DOHH2 (cell line): ENCODE results near the gene UFSP1.

Experiments
- H3F3A ChIP-seq: fragments of 200-600 bp; sonication (generic), shearing (Covaris generic); 2 replicates; pipeline ENCODE4 v1.6.0; 2016; ENCODE audit warnings: antibody characterized with exemption, mild to moderate bottlenecking; ENCODE audit not compliant: control insufficient read depth, insufficient read depth
- H3K27ac ChIP-seq: fragments of 200-600 bp; sonication (generic); 2 replicates; pipeline ENCODE4 v1.5.1; 2014; ENCODE audit warnings: low read depth, mild to moderate bottlenecking, low read length, moderate library complexity
- H3K27me3 ChIP-seq: fragments of 200-600 bp; sonication (generic); 2 replicates; pipeline ENCODE4 v1.6.1; 2014; ENCODE audit warnings: mild to moderate bottlenecking, low read length, mixed read lengths; ENCODE audit not compliant: control insufficient read depth
- H3K36me3 ChIP-seq: fragments of 200-600 bp; sonication (generic); 2 replicates; pipeline ENCODE4 v1.6.1; 2014; ENCODE audit warnings: mild to moderate bottlenecking, low read length, moderate library complexity, mixed read lengths; ENCODE audit not compliant: control insufficient read depth
- H3K4me1 ChIP-seq: fragments of 200-600 bp; sonication (generic); 2 replicates; pipeline ENCODE4 v1.6.1; 2014; ENCODE audit warnings: mild to moderate bottlenecking, low read length, mixed read lengths; ENCODE audit not compliant: control insufficient read depth
- H3K4me2 ChIP-seq: fragments of 200-600 bp; sonication (generic); 2 replicates; pipeline ENCODE4 v1.6.0; 2014; ENCODE audit warnings: mild to moderate bottlenecking, low read length, moderate library complexity
- H3K4me3 ChIP-seq: fragments of 200-600 bp; sonication (generic); 2 replicates; pipeline ENCODE4 v1.5.1; 2014; ENCODE audit warnings: mild to moderate bottlenecking, low read length, mixed read lengths
- H3K79me2 ChIP-seq: fragments of 200-600 bp; sonication (generic); 2 replicates; pipeline ENCODE4 v1.6.1; 2014; ENCODE audit warnings: mild to moderate bottlenecking, low read length, mixed read lengths; ENCODE audit not compliant: control insufficient read depth
- H3K9me2 ChIP-seq: fragments of 200-600 bp; sonication (generic); replicated peaks from 2 replicates; pipeline ENCODE4 v1.6.1; 2014; ENCODE audit warnings: mild to moderate bottlenecking, low read length, mixed read lengths; ENCODE audit not compliant: control insufficient read depth
- H3K9me3 ChIP-seq: fragments of 200-600 bp; sonication (generic); 2 replicates; pipeline ENCODE4 v1.6.1; 2014; ENCODE audit warnings: antibody characterized with exemption, low read length, mixed read lengths; ENCODE audit not compliant: control insufficient read depth, insufficient read depth
- H4K20me1 ChIP-seq: fragments of 200-600 bp; sonication (generic); 2 replicates; pipeline ENCODE4 v1.6.0; 2014; ENCODE audit warnings: low read depth, mild to moderate bottlenecking, antibody characterized with exemption, low read length, moderate library complexity; ENCODE audit not compliant: control insufficient read depth, insufficient read depth
- CTCF ChIP-seq: fragments of 200-600 bp; sonication (generic); IDR thresholded peaks from one replicate; pipeline ENCODE4 v1.5.1; 2014; ENCODE audit warnings: antibody characterized with exemption, mild to moderate bottlenecking, low read depth, low read length; ENCODE audit not compliant: poor library complexity, severe bottlenecking
- EZH2phosphoT487 ChIP-seq: fragments of 200-600 bp; sonication (generic); IDR thresholded peaks from 2 replicates; pipeline ENCODE4 v1.6.1; 2017; ENCODE audit warnings: borderline replicate concordance, mild to moderate bottlenecking, antibody characterized with exemption, low read length, moderate library complexity, mixed read lengths

UFSP1 gene

DNA sequence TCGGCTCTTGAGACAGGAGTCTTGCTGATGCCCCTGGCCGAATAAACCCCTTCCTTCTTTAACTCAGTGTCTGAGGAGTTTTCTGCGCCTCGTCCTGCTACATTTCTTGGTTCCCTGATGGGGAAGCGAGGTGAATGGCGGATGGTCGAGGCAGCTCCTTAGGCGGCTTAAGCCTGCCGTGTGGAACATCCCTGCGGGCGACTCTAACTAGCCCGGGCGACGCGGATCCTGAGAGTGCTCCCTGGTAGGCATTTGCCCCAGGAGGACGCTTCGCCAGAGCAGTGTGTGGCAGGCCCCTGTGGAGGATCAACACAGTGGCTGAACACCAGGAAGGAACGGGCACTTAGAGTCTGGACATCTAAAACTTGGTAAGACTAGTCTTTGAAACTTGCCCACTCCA lies 50.2 kb downstream of the UFSP1 start:
- H3K4me2 ChIP-seq = no peak overlapping the region
- H3K9me2 ChIP-seq = no peaks in the 10 kb centered on the region
- no peaks in the 10 kb centered on the region for H4K20me1 ChIP-seq
- H3K79me2 ChIP-seq = no peaks in the 10 kb centered on the region
- peaks cover 9% of the 10 kb centered on the region for H3K4me1 ChIP-seq
- 0 out of 2 replicates have a peak, but pooled peaks cover 2% of the 10 kb centered on the region for H3F3A ChIP-seq
- no peaks in the 10 kb centered on the region for H3K9me3 ChIP-seq
- no peaks in the 10 kb centered on the region for H3K36me3 ChIP-seq
- TF ChIP-seq EZH2phosphoT487 = no peak
- no peak for TF ChIP-seq CTCF
- no peak overlapping the region for H3K27ac ChIP-seq
- no peaks in the 10 kb centered on the region for H3K27me3 ChIP-seq
- no peak overlapping the region for H3K4me3 ChIP-seq
